ENCODE results near the gene ENAM. TPM values are rescaled to one million over a fixed set of nuclear protein-coding genes. Genes with fewer than 3 reads are reported as not detected.

Gene ENAM
- total and polyA plus RNA-seq, 9 of the 15 experiments (the other 6 are each of a cell fraction or from before 2014, with no cell fraction given): 0.04 to 0.09 (median 0.04) TPM; not detected in 6

- TF ChIP-seq RFX1 (IDR thresholded peaks at IDR 0.05): no peak
Measured at GRCh38 chr4:70614184-70614555, 14.4 kb upstream of the ENAM start (continued).

GRCh38 chr4:70619288-70619687 is 9.3 kb upstream of the ENAM start:
- no peaks in the 10 kb centered on the region for H3K79me2 ChIP-seq (ENCODE audit: control insufficient read depth, insufficient read depth, low read length)
- no peak overlapping the region for H3K4me2 ChIP-seq (ENCODE audit: insufficient read depth, low read length)
- no peak overlapping the region for H3K9ac ChIP-seq (ENCODE audit: insufficient read depth in 1 of 2, low read depth in 2 of 2, low read length in 2 of 2)
- no peak for TF ChIP-seq HNRNPH1 (optimal IDR thresholded peaks at IDR 0.05; ENCODE audit: low read depth, low read length)
- TF ChIP-seq POLR2AphosphoS5 (IDR thresholded peaks at IDR 0.05; ENCODE audit: control insufficient read depth, insufficient read depth, low read depth, low read length): no peak
- no peak for TF ChIP-seq CCNT2 (IDR thresholded peaks at IDR 0.05; ENCODE audit: borderline replicate concordance, extremely low read depth, insufficient read length, low read depth, low read length)
- in situ Hi-C loops (cut with MboI) (loop anchor here (25.0 kb wide), 1 partner anchor 1093 kb away; no protein-coding TSS in a partner anchor), intact Hi-C loops (cut with micrococcal nuclease) (no loop called here)
- no peak overlapping the region for H2AFZ ChIP-seq (ENCODE audit: low read depth, low read length)
- H4K20me1 ChIP-seq (replicated peaks; ENCODE audit: control insufficient read depth, insufficient read depth, low read length): no peaks in the 10 kb centered on the region
- no TSS peak for BruUV-seq (replicated peaks)
- H3K27ac ChIP-seq (ENCODE audit: extremely low read depth, low read depth, low read length): no peak overlapping the region
- ATAC-seq (no peak), FAIRE-seq (no peak), DNase-seq (ENCODE audit: extremely low read depth in 1 of 4, low spot score in 3 of 4) (no peak)
- 51% methylated on average over 4 of the region's 4 CpGs for WGBS (ENCODE audit: insufficient coverage, low coverage, missing lambda C conversion rate)
- POLR2A ChIA-PET: no interaction called here
- H3K9me1 ChIP-seq (ENCODE audit: control insufficient read depth, insufficient read depth, low read length): no peaks in the 10 kb centered on the region
- H3K4me1 ChIP-seq (replicated peaks in 1 of 2; ENCODE audit: control insufficient read depth in 2 of 2, insufficient read depth in 2 of 2, low read length in 2 of 2): no peaks in the 10 kb centered on the region
- H3K9me3 ChIP-seq (replicated peaks; ENCODE audit: control insufficient read depth, insufficient read depth, low read depth, low read length): no peaks in the 10 kb centered on the region
- H3K36me3 ChIP-seq (ENCODE audit: control insufficient read depth, insufficient read depth, low read length): no peaks in the 10 kb centered on the region
- CTCF ChIA-PET (ENCODE audit: low intra/inter-chr PET ratio): no interaction called here
- no peak overlapping the region for H3K4me3 ChIP-seq
- no peaks in the 10 kb centered on the region; a peak in 1 of 5 replicates for H3K27me3 ChIP-seq (ENCODE audit: control insufficient read depth in 2 of 2, insufficient read depth in 2 of 2, low read length in 2 of 2)

GRCh38 chr4:70619778-70620177 is 8.8 kb upstream of the ENAM start:
- in situ Hi-C loops (cut with MboI): loop anchor here (25.0 kb wide), 1 partner anchor 1093 kb away; no protein-coding TSS in a partner anchor
- WGBS (ENCODE audit: insufficient coverage, low coverage, missing lambda C conversion rate): 54% methylated on average over 2 of the region's 2 CpGs

More at GRCh38 chr4:70619778-70620177, 8.8 kb upstream of the ENAM start:
- no peaks in the 10 kb centered on the region; a peak in 1 of 5 replicates for H3K27me3 ChIP-seq (ENCODE audit: control insufficient read depth in 2 of 2, insufficient read depth in 2 of 2, low read length in 2 of 2)
- H3K27ac ChIP-seq (ENCODE audit: extremely low read depth, low read depth, low read length): no peak overlapping the region
- no peaks in the 10 kb centered on the region for H4K20me1 ChIP-seq (replicated peaks; ENCODE audit: control insufficient read depth, insufficient read depth, low read length)
- ChIA-PET CTCF (ENCODE audit: low intra/inter-chr PET ratio) (no interaction called here), POLR2A (no interaction called here)
- H3K9ac ChIP-seq (ENCODE audit: insufficient read depth in 1 of 2, low read depth in 2 of 2, low read length in 2 of 2): no peak overlapping the region
- DNase-seq (ENCODE audit: extremely low read depth in 1 of 4, low spot score in 3 of 4) (no peak), ATAC-seq (no peak), FAIRE-seq (no peak)
- no peaks in the 10 kb centered on the region for H3K79me2 ChIP-seq (ENCODE audit: control insufficient read depth, insufficient read depth, low read length)
- TF ChIP-seq DEAF1 (CRISPR knock-in tag; IDR thresholded peaks at IDR 0.05) (no peak), ZNF764 (CRISPR knock-in tag; IDR thresholded peaks at IDR 0.05; ENCODE audit: low read depth) (no peak), CHD4 (IDR thresholded peaks at IDR 0.05; ENCODE audit: insufficient read depth, insufficient replicate concordance, low read depth, low read length, poor library complexity, severe bottlenecking) (no peak), ZNF766 (CRISPR knock-in tag; conservative IDR thresholded peaks at IDR 0.05) (no peak), E2F3 (CRISPR knock-in tag; IDR thresholded peaks at IDR 0.05) (no peak)
- no peaks in the 10 kb centered on the region for H3K36me3 ChIP-seq (ENCODE audit: control insufficient read depth, insufficient read depth, low read length)
- no peak overlapping the region for H3K4me3 ChIP-seq
- H3K4me2 ChIP-seq (ENCODE audit: insufficient read depth, low read length): no peak overlapping the region
- no peaks in the 10 kb centered on the region for H3K9me1 ChIP-seq (ENCODE audit: control insufficient read depth, insufficient read depth, low read length)
- intact Hi-C loops (cut with micrococcal nuclease): no loop called here
- H3K4me1 ChIP-seq (replicated peaks in 1 of 2; ENCODE audit: control insufficient read depth in 2 of 2, insufficient read depth in 2 of 2, low read length in 2 of 2): no peaks in the 10 kb centered on the region
- no peak overlapping the region for H2AFZ ChIP-seq (ENCODE audit: low read depth, low read length)
- no peaks in the 10 kb centered on the region for H3K9me3 ChIP-seq (replicated peaks; ENCODE audit: control insufficient read depth, insufficient read depth, low read depth, low read length)
- no TSS peak for BruUV-seq (replicated peaks)

All from K562 (cell line).